Right atrium auricular region (tissue), 2 donors: Measurements from ENCODE around the gene CCDC24. TPM values are rescaled to one million over a fixed set of nuclear protein-coding genes. Genes with fewer than 3 reads are reported as not detected.

Source experiments
- DNase-seq: peaks from one replicate; pipeline ENCODE4 v3.0.0-alpha.2; 2019; ENCODE audit warnings: low spot score
- H3K27ac ChIP-seq, 2 donors: fragments of 200-600 bp; sonication (generic); 1 replicate in 1 of 2; 2 replicates in 1 of 2; pipeline ENCODE4 v1.5.1; 2016 to 2019
- H3K27me3 ChIP-seq, 2 donors: fragments of 200-600 bp; sonication (generic); one replicate each; pipeline versions ENCODE4 v1.5.1 to v1.6.0; 2017 to 2019
- H3K36me3 ChIP-seq: fragments of 200-600 bp; sonication (generic); one replicate; pipeline ENCODE4 v1.5.1; 2016
- H3K4me1 ChIP-seq, 2 donors: fragments of 200-600 bp; sonication (generic); one replicate each; pipeline versions ENCODE4 v1.5.1 to v1.6.0; 2017 to 2019
- H3K4me3 ChIP-seq, 2 donors: fragments of 200-600 bp; sonication (generic); 1 replicate in 1 of 2; 2 replicates in 1 of 2; pipeline ENCODE4 v1.5.1; 2017 to 2019; ENCODE audit warnings: mild to moderate bottlenecking in 1 of 2, moderate library complexity in 1 of 2
- H3K9me3 ChIP-seq, 2 donors: fragments of 200-600 bp; sonication (generic); one replicate each; pipeline ENCODE4 v1.5.1; 2019
- CTCF ChIP-seq, 2 donors: fragments of 200-600 bp; sonication (generic); IDR thresholded peaks; one replicate each; pipeline ENCODE4 v1.5.1; 2019; ENCODE audit warnings: antibody characterized with exemption in 2 of 2
- total RNA-seq, 2 donors: library from RNA; depleted of rRNA; stranded (reverse); fragments of >200 nt; gene quantifications; one replicate each; pipeline ENCODE4 v1.1.0, GENCODE V29; 2016

The CCDC24 gene
- total RNA-seq, 2 donors from 2014 or later, result 1.6 to 2.0 TPM

- Histone ChIP-seq H3K36me3 (peaks cover 21% of the 10 kb centered on the region), H3K4me1 (peaks cover 3 to 43% of the 10 kb centered on the region in 2 donors), H3K4me3 (peak overlapping the region; percentile 77 to 81), H3K27me3 (no peaks in the 10 kb centered on the region), H3K27ac (peak overlapping the region; percentile 48 to 62), H3K9me3 (no peaks in the 10 kb centered on the region)
- TF ChIP-seq CTCF (IDR thresholded peaks at IDR 0.05), result no peak
- DNase-seq, result no peak
These were observed 11.7 kb upstream of the CCDC24 start for GRCh38 chr1:43979528-43980254.

GRCh38 chr1:43980255-43981134, 10.9 kb upstream of the CCDC24 start:
- DNase-seq, result no peak
- Histone ChIP-seq H3K4me1 (peaks cover 3 to 42% of the 10 kb centered on the region in 2 donors), H3K27me3 (no peaks in the 10 kb centered on the region), H3K9me3 (no peaks in the 10 kb centered on the region), H3K36me3 (peaks cover 24% of the 10 kb centered on the region), H3K4me3 (peak overlapping the region in 1 of 2 donors; percentile 81), H3K27ac (peak overlapping the region; percentile 48 to 62)
- no peak for TF ChIP-seq CTCF (IDR thresholded peaks at IDR 0.05)

DNA sequence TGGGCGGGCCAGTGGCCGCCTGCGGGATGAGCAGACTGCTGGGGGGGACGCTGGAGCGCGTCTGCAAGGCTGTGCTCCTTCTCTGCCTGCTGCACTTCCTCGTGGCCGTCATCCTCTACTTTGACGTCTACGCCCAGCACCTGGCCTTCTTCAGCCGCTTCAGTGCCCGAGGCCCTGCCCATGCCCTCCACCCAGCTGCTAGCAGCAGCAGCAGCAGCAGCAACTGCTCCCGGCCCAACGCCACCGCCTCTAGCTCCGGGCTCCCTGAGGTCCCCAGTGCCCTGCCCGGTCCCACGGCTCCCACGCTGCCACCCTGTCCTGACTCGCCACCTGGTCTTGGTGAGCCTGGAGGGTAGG, 10.3 kb upstream of the CCDC24 start:
- Histone ChIP-seq H3K9me3 (no peaks in the 10 kb centered on the region), H3K4me1 (peaks cover under 1 to 35% of the 10 kb centered on the region in 2 donors), H3K4me3 (no peak overlapping the region), H3K27me3 (no peaks in the 10 kb centered on the region), H3K36me3 (peaks cover 27% of the 10 kb centered on the region), H3K27ac (no peak overlapping the region)
- no peak for TF ChIP-seq CTCF (IDR thresholded peaks at IDR 0.05)
- no peak for DNase-seq

DNA sequence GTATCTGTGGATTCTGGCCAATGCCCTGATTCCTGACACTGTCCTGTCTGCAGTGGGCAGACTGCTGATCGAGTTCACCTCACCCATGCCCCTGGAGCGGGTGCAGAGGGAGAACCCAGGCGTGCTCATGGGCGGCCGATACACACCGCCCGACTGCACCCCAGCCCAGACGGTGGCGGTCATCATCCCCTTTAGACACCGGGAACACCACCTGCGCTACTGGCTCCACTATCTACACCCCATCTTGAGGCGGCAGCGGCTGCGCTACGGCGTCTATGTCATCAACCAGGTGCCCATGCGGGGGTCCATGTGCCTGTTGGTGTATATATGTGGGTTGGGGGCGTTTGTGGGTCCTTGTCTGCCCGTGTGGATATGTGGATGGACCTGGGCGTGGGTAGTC, 9.8 kb upstream of the CCDC24 start:
- Histone ChIP-seq H3K4me3 (no peak overlapping the region), H3K27me3 (no peaks in the 10 kb centered on the region), H3K27ac (no peak overlapping the region), H3K36me3 (peaks cover 21% of the 10 kb centered on the region), H3K9me3 (no peaks in the 10 kb centered on the region), H3K4me1 (peaks cover 0 to 30% of the 10 kb centered on the region in 2 donors)
- no peak for TF ChIP-seq CTCF (IDR thresholded peaks at IDR 0.05)
- no peak for DNase-seq

GRCh38 chr1:43982241-43982640, 9.2 kb upstream of the CCDC24 start:
- no peak for DNase-seq
- Histone ChIP-seq H3K9me3 (no peaks in the 10 kb centered on the region), H3K4me3 (no peak overlapping the region), H3K27ac (no peak overlapping the region), H3K27me3 (no peaks in the 10 kb centered on the region), H3K4me1 (peaks cover 0 to 24% of the 10 kb centered on the region in 2 donors), H3K36me3 (peaks cover 16% of the 10 kb centered on the region)
- TF ChIP-seq CTCF (IDR thresholded peaks at IDR 0.05), result no peak
